HCT116 (cell line): ENCODE data around the gene AGPAT3. TPM values are rescaled to one million over a fixed set of nuclear protein-coding genes. Genes with fewer than 3 reads are reported as not detected.

Experiments used
- ATAC-seq: fragments of 200-7000 bp; cut with Tn5 transposase; 2 replicates; pipeline ENCODE4 v1.9.1; 2020; ENCODE audit warnings: mild to moderate bottlenecking, moderate library complexity
- BruUV-seq: library from RNA; stranded (reverse); fragments of 400-500 nt; replicated peaks from 2 replicates; lab custom pipeline; 2021; lab: Mats Ljungman, UMichigan
- CTCF ChIA-PET: fragments of 300-600 bp; sonication (Branson Sonifier 250); formaldehyde crosslinking; loops from one replicate; lab custom pipeline; 2021; ENCODE audit warnings: antibody characterized with exemption; lab: Charles Lee
- POLR2A ChIA-PET: fragments of 300-600, 350-600 bp; sonication (Branson Sonifier 250); formaldehyde crosslinking; loops from one replicate; lab custom pipeline; 2021; ENCODE audit warnings: antibody characterized with exemption; lab: Charles Lee
- RAD21 ChIA-PET, 2 experiments: fragments of 300-600 bp; sonication (Branson Sonifier 250); formaldehyde crosslinking; loops; one replicate each; lab custom pipeline; 2023; ENCODE audit warnings: low total read pairs in 2 of 2; ENCODE audit not compliant: uncharacterized antibody in 2 of 2, unreplicated experiment in 2 of 2, low non-redundant PET in 1 of 2; lab: Charles Lee
- DNase-seq: peaks from one replicate; pipeline ENCODE4 v3.0.0-alpha.2; 2010; ENCODE audit warnings: low read depth, low spot score
- H2AFZ ChIP-seq: fragments of 200-600 bp; shearing (Covaris generic), sonication (generic); 2 replicates; pipeline ENCODE4 v1.6.1; 2017; ENCODE audit warnings: low read depth, mixed run types, mixed read lengths, antibody characterized with exemption, low read length; ENCODE audit not compliant: poor library complexity, severe bottlenecking
- H3K27ac ChIP-seq: 2 replicates; pipeline ENCODE4 v1.5.1; 2012; ENCODE audit warnings: low read depth, low read length
- H3K27me3 ChIP-seq: fragments of 200-600 bp; sonication (generic); 2 replicates; pipeline ENCODE4 v1.6.1; 2016; ENCODE audit warnings: mixed run types, low read length, mixed read lengths; ENCODE audit not compliant: insufficient read depth
- H3K36me3 ChIP-seq, 2 experiments: fragments of 200-500 bp in 1 of 2; fragments of 200-600 bp in 1 of 2; sonication (Bioruptor generic) in 1 of 2; sonication (generic) in 1 of 2; 2 replicates each; pipeline versions ENCODE4 v1.5.1 to v1.6.1; 2014 to 2016; ENCODE audit warnings: low read length in 2 of 2, inconsistent platforms in 1 of 2, mixed read lengths in 1 of 2, mixed run types in 1 of 2; ENCODE audit not compliant: insufficient read depth in 2 of 2, control insufficient read depth in 1 of 2
- H3K4me1 ChIP-seq, 2 experiments: fragments of 200-600 bp in 1 of 2; sonication (generic) in 1 of 2; 2 replicates each; pipeline versions ENCODE4 v1.5.1 to v1.6.1; 2012 to 2017; ENCODE audit warnings: low read length in 2 of 2, inconsistent platforms in 1 of 2, mild to moderate bottlenecking in 1 of 2, mixed read lengths in 1 of 2, mixed run types in 1 of 2, moderate library complexity in 1 of 2; ENCODE audit not compliant: insufficient read depth in 2 of 2, control insufficient read depth in 1 of 2
- H3K4me2 ChIP-seq: fragments of 200-600 bp; sonication (generic); 2 replicates; pipeline ENCODE4 v1.6.1; 2017; ENCODE audit warnings: mixed run types, low read length, mixed read lengths
- H3K4me3 ChIP-seq, 2 experiments: fragments of 200-600 bp in 1 of 2; sonication (generic) in 1 of 2; replicated peaks in 1 of 2; 2 replicates each; pipeline ENCODE4 v1.5.1; 2011 to 2016; ENCODE audit warnings: low read length in 2 of 2, control low read depth in 1 of 2, low read depth in 1 of 2, mild to moderate bottlenecking in 1 of 2, mixed read lengths in 1 of 2, mixed run types in 1 of 2
- H3K79me2 ChIP-seq: fragments of 200-600 bp; sonication (generic); 2 replicates; pipeline ENCODE4 v1.6.1; 2017; ENCODE audit warnings: mild to moderate bottlenecking, mixed run types, low read length, moderate library complexity, mixed read lengths; ENCODE audit not compliant: insufficient read depth
- H3K9ac ChIP-seq: fragments of 200-600 bp; sonication (generic); 2 replicates; pipeline ENCODE4 v1.6.1; 2016; ENCODE audit warnings: low read length, mixed read lengths
- H3K9me2 ChIP-seq: fragments of 200-600 bp; sonication (generic), shearing (Covaris generic); 2 replicates; pipeline ENCODE4 v1.6.1; 2017; ENCODE audit warnings: mixed run types, mild to moderate bottlenecking, moderate library complexity; ENCODE audit not compliant: insufficient read depth
- H3K9me3 ChIP-seq, 2 experiments: fragments of 200-500 bp in 1 of 2; fragments of 200-600 bp in 1 of 2; sonication (Bioruptor generic) in 1 of 2; sonication (generic) in 1 of 2; 2 replicates each; pipeline ENCODE4 v1.6.1; 2014 to 2017; ENCODE audit warnings: low read length in 2 of 2, mixed read lengths in 2 of 2, inconsistent platforms in 1 of 2, low read depth in 1 of 2, mild to moderate bottlenecking in 1 of 2, mixed run types in 1 of 2, moderate library complexity in 1 of 2; ENCODE audit not compliant: control insufficient read depth in 1 of 2, insufficient read depth in 1 of 2
- H4K20me1 ChIP-seq: fragments of 200-600 bp; sonication (generic), shearing (Covaris generic); 2 replicates; pipeline ENCODE4 v1.6.1; 2017; ENCODE audit warnings: mixed run types, mild to moderate bottlenecking, moderate library complexity; ENCODE audit not compliant: insufficient read depth
- CBX3 ChIP-seq: IDR thresholded peaks from 2 replicates; pipeline ENCODE4 v1.6.1; 2012; ENCODE audit warnings: low read depth
- CEBPB ChIP-seq: IDR thresholded peaks from 2 replicates; pipeline ENCODE4 v1.6.1; 2012; ENCODE audit warnings: low read depth
- EGR1 ChIP-seq: IDR thresholded peaks from 2 replicates; pipeline ENCODE4 v1.6.1; 2012; ENCODE audit warnings: low read depth
- ELF1 ChIP-seq: IDR thresholded peaks from 2 replicates; pipeline ENCODE4 v1.6.1; 2012; ENCODE audit warnings: low read depth, borderline replicate concordance
- EZH2 ChIP-seq: fragments of 200-600 bp; sonication (generic); IDR thresholded peaks from 2 replicates; pipeline ENCODE4 v1.6.1; 2017; ENCODE audit warnings: antibody characterized with exemption, mixed run types
- EZH2phosphoT487 ChIP-seq: fragments of 200-600 bp; IDR thresholded peaks from 2 replicates; pipeline ENCODE4 v1.6.1; 2018; ENCODE audit warnings: antibody characterized with exemption, borderline replicate concordance
- FOSL1 ChIP-seq: IDR thresholded peaks from 2 replicates; pipeline ENCODE4 v1.6.1; 2012; ENCODE audit warnings: low read depth
- JUND ChIP-seq: IDR thresholded peaks from 2 replicates; pipeline ENCODE4 v1.6.1; 2012
- POLR2A ChIP-seq: IDR thresholded peaks from 2 replicates; pipeline ENCODE4 v1.7.0; 2011; ENCODE audit warnings: borderline replicate concordance; ENCODE audit not compliant: insufficient read depth, insufficient read length; ENCODE audit errors: extremely low read depth
- SRF ChIP-seq: IDR thresholded peaks from 2 replicates; pipeline ENCODE4 v1.6.1; 2012; ENCODE audit warnings: low read depth
- TCF7L2 ChIP-seq: IDR thresholded peaks from 2 replicates; pipeline ENCODE4 v1.7.0; 2011; ENCODE audit warnings: borderline replicate concordance, inconsistent platforms; ENCODE audit not compliant: insufficient read depth, insufficient read length; ENCODE audit errors: extremely low read depth
- YY1 ChIP-seq: IDR thresholded peaks from 2 replicates; pipeline ENCODE4 v1.6.1; 2011; ENCODE audit warnings: low read length, low read depth, moderate library complexity, mild to moderate bottlenecking; ENCODE audit not compliant: insufficient replicate concordance; ENCODE audit errors: extremely low read depth
- ZFX ChIP-seq: fragments of 450-650 bp; IDR thresholded peaks from 2 replicates; pipeline ENCODE4 v1.6.1; 2017
- ZNF274 ChIP-seq: fragments of 200-500 bp; sonication (Bioruptor generic); IDR thresholded peaks from 2 replicates; pipeline ENCODE4 v1.6.1; 2014; ENCODE audit warnings: mild to moderate bottlenecking, low read depth, low read length, inconsistent platforms
- intact Hi-C: fragments of 100-400 bp; cut with micrococcal nuclease; formaldehyde crosslinking; loops from 2 replicates; pipeline ENCODE4 v1.10.0; 2022
- total RNA-seq: library from RNA; stranded (reverse); gene quantifications from one replicate; pipeline ENCODE4 v1.2.1, GENCODE V29; 2021; ENCODE audit not compliant: unreplicated experiment
- TF ChIP-seq, protein P1 (sequence below): IDR thresholded peaks from 2 replicates; pipeline ENCODE4 v1.6.1; 2012
- TF ChIP-seq, protein P2 (sequence below): IDR thresholded peaks from 2 replicates; pipeline ENCODE4 v1.6.1; 2012
- TF ChIP-seq, protein P3 (sequence below), 3 experiments: fragments of 200-600 bp in 1 of 3; sonication (generic) in 1 of 3; IDR thresholded peaks in 2 of 3; conservative IDR thresholded peaks in 1 of 3; 2 replicates each; pipeline ENCODE4 v1.5.1; 2012 to 2017; ENCODE audit warnings: low read depth in 2 of 3, low read length in 2 of 3, antibody characterized with exemption in 1 of 3, borderline replicate concordance in 1 of 3, control low read depth in 1 of 3, mild to moderate bottlenecking in 1 of 3, mixed read lengths in 1 of 3, mixed run types in 1 of 3, moderate library complexity in 1 of 3; ENCODE audit not compliant: insufficient read depth in 1 of 3

Gene AGPAT3
- total RNA-seq, 1 experiment from 2014 or later, result 54.1 TPM

DNA sequence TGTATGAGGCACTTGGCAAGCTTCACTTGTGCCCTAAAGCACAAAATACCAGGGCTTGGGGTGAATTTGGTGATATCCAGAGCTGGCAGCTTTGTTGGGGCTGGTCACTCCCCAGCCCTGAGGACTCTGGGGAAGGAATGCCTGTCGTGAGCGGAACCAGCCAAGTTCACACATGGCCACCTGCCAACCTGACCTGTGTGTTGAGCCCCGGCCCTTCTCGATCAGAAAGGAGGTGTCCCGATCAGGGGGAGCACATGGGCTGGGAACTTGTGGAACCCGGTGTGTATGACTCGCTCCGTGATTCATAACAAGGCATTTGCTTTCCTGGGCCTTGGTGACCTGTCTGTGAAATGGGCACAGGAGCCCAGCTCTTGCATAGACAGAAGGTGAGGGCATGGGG, 43.1 kb downstream of the AGPAT3 start:
- no peak for TF ChIP-seq CBX3
- TF ChIP-seq, protein P1, sequence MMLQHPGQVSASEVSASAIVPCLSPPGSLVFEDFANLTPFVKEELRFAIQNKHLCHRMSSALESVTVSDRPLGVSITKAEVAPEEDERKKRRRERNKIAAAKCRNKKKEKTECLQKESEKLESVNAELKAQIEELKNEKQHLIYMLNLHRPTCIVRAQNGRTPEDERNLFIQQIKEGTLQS, result no peak
- TF ChIP-seq FOSL1, result no peak
- TF ChIP-seq SRF, result no peak
- TF ChIP-seq EZH2, result no peak
- TF ChIP-seq ZFX, result no peak
- TF ChIP-seq ELF1, result no peak
- TF ChIP-seq JUND, result no peak
- no peak for TF ChIP-seq EGR1
- no peak for TF ChIP-seq ZNF274
- TF ChIP-seq YY1, result no peak
- TF ChIP-seq CEBPB, result no peak
- no peak for ATAC-seq
- POLR2A ChIA-PET, result no interaction called here

DNA sequence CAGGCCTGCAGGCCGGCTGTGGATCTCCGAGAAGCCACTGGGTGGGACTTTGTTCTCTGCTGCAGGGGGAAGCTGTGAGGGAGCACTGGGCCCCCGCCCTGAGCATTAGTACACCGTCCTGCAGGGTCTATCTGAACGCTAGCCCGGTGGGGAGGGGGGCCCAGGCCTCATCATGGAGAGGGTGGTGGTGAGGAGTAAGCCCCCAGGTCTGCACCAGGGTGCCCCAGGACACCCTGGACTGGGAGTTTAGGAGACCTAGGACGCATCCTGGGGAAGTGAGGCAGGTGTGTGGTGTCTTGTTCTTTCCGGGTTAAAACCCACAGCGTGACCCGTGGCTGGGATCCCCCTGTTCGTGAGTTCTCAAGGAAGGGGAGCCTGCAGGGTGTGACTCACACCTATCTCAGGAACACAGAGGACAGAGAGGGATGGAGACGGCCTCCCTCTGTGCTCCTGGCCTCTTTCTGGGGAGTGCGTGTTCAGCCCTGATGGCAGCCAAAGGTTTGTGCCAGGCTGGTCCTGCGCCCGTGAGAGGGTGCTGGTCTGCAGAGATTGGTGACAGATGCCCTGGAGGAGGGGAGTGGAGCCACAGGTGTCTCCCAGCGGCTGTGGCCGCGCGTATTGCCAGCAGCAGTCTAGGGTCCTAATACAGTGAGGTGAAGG, 44.8 kb downstream of the AGPAT3 start:
- Histone ChIP-seq H3K9me2 (no peaks in the 10 kb centered on the region), H3K4me1 (0 out of 4 replicates have a peak, but pooled peaks cover 0 to 3% of the 10 kb centered on the region in 2 experiments), H2AFZ (no peak overlapping the region), H3K27me3 (no peaks in the 10 kb centered on the region), H3K4me2 (no peak overlapping the region), H3K27ac (no peak overlapping the region), H4K20me1 (no peaks in the 10 kb centered on the region), H3K9ac (no peak overlapping the region), H3K9me3 (peaks cover 0 to 9% of the 10 kb centered on the region in 2 experiments; a peak in 1 of 4 replicates), H3K79me2 (peaks cover 7% of the 10 kb centered on the region), H3K36me3 (no peaks in the 10 kb centered on the region; a peak in 1 of 4 replicates), H3K4me3 (no peak overlapping the region)
- ChIA-PET CTCF (no interaction called here), POLR2A (no interaction called here), RAD21 (no interaction called here)
- no TSS peak for BruUV-seq
- intact Hi-C loops, result no loop called here
- ATAC-seq (no peak), DNase-seq (no peak)
- TF ChIP-seq, protein P1, result no peak
- TF ChIP-seq POLR2A (no peak), EZH2phosphoT487 (no peak), TCF7L2 (no peak), ZFX (no peak), ELF1 (no peak)
- TF ChIP-seq, protein P2, sequence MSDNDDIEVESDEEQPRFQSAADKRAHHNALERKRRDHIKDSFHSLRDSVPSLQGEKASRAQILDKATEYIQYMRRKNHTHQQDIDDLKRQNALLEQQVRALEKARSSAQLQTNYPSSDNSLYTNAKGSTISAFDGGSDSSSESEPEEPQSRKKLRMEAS, result no peak
- TF ChIP-seq, protein P3, sequence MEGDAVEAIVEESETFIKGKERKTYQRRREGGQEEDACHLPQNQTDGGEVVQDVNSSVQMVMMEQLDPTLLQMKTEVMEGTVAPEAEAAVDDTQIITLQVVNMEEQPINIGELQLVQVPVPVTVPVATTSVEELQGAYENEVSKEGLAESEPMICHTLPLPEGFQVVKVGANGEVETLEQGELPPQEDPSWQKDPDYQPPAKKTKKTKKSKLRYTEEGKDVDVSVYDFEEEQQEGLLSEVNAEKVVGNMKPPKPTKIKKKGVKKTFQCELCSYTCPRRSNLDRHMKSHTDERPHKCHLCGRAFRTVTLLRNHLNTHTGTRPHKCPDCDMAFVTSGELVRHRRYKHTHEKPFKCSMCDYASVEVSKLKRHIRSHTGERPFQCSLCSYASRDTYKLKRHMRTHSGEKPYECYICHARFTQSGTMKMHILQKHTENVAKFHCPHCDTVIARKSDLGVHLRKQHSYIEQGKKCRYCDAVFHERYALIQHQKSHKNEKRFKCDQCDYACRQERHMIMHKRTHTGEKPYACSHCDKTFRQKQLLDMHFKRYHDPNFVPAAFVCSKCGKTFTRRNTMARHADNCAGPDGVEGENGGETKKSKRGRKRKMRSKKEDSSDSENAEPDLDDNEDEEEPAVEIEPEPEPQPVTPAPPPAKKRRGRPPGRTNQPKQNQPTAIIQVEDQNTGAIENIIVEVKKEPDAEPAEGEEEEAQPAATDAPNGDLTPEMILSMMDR (IDR thresholded peaks at IDR 0.05 in 2 of 3, conservative IDR thresholded peaks at IDR 0.05 in 1 of 3; ENCODE audit: borderline replicate concordance in 1 of 3, insufficient read depth in 1 of 3, low read depth in 2 of 3, low read length in 2 of 3), result no peak

More for the DNA sequence above, 43.1 kb downstream of the AGPAT3 start:
- peaks cover 5% of the 10 kb centered on the region; the same call in 1 of the 2 replicates for H3K79me2 ChIP-seq
- ChIA-PET CTCF (no interaction called here), RAD21 (no interaction called here)
- H3K4me1 ChIP-seq, result no peaks in the 10 kb centered on the region
- intact Hi-C loops, result no loop called here
- DNase-seq, result no peak
- no peaks in the 10 kb centered on the region; a peak in 1 of 4 replicates for H3K36me3 ChIP-seq
- no peaks in the 10 kb centered on the region for H3K27me3 ChIP-seq
- no TSS peak for BruUV-seq
- peaks cover 0 to 9% of the 10 kb centered on the region in 2 experiments; a peak in 1 of 4 replicates for H3K9me3 ChIP-seq
- no peak overlapping the region for H2AFZ ChIP-seq
- no peak overlapping the region for H3K4me3 ChIP-seq
- H3K9ac ChIP-seq, result no peak overlapping the region
- no peaks in the 10 kb centered on the region for H4K20me1 ChIP-seq
- H3K4me2 ChIP-seq, result no peak overlapping the region
- no peaks in the 10 kb centered on the region for H3K9me2 ChIP-seq
- no peak overlapping the region for H3K27ac ChIP-seq
